IMR-90 (cell line): ENCODE results near the gene PSMB11. TPM values are rescaled to one million over a fixed set of nuclear protein-coding genes. Genes with fewer than 3 reads are reported as not detected.
A peak's percentile ranks its signal among the peaks of the same experiment; 100 is the strongest.

Experiments used
- ATAC-seq: fragments of 200-7000 bp; cut with Tn5 transposase; 2 replicates; pipeline ENCODE4 v1.9.1; 2020; ENCODE audit warnings: low read depth, mild to moderate bottlenecking, moderate library complexity
- BruUV-seq: library from RNA; stranded (reverse); fragments of 400-500 nt; replicated peaks from 2 replicates; lab custom pipeline; 2021; lab: Mats Ljungman, UMichigan
- CTCF ChIA-PET: fragments of 300-600 bp; formaldehyde crosslinking; extraction: SDS; loops from one replicate; lab custom pipeline; 2021; ENCODE audit warnings: antibody characterized with exemption; lab: Yijun Ruan, JAX
- POLR2A ChIA-PET: fragments of 300-600 bp; sonication (Branson Sonifier 250); formaldehyde crosslinking; loops from one replicate; lab custom pipeline; 2022; ENCODE audit warnings: antibody characterized with exemption; ENCODE audit not compliant: unreplicated experiment; lab: Charles Lee
- DNase-seq: peaks from one replicate; pipeline ENCODE4 v3.0.0; 2013
- H2AFZ ChIP-seq: replicated peaks from 2 replicates; pipeline ENCODE3; 2013; ENCODE audit warnings: low read length, mild to moderate bottlenecking; ENCODE audit not compliant: poor library complexity
- H2AK5ac ChIP-seq: 2 replicates; pipeline ENCODE4 v1.6.1; 2013; ENCODE audit warnings: low read depth, low read length, inconsistent platforms
- H2AK9ac ChIP-seq: replicated peaks from 2 replicates; pipeline ENCODE3; 2013; ENCODE audit warnings: mild to moderate bottlenecking, low read depth, low read length, moderate library complexity; ENCODE audit not compliant: poor library complexity
- H2BK120ac ChIP-seq: 2 replicates; pipeline ENCODE4 v1.6.1; 2013; ENCODE audit warnings: low read depth, low read length, inconsistent platforms
- H2BK15ac ChIP-seq: 3 replicates; pipeline ENCODE4 v1.6.1; 2013; ENCODE audit warnings: low read depth, low read length, inconsistent platforms
- H2BK20ac ChIP-seq: 2 replicates; pipeline ENCODE4 v1.6.1; 2013; ENCODE audit warnings: low read depth, mild to moderate bottlenecking, inconsistent platforms, low read length, moderate library complexity
- H2BK5ac ChIP-seq: 2 replicates; pipeline ENCODE4 v1.6.1; 2013; ENCODE audit warnings: mild to moderate bottlenecking, low read depth, low read length, inconsistent platforms; ENCODE audit not compliant: poor library complexity, severe bottlenecking
- H3K14ac ChIP-seq: replicated peaks from 2 replicates; pipeline ENCODE4 v1.6.1; 2013; ENCODE audit warnings: low read depth, low read length, inconsistent platforms
- H3K18ac ChIP-seq: 2 replicates; pipeline ENCODE4 v1.6.1; 2013; ENCODE audit warnings: low read depth, low read length, control low read depth
- H3K23ac ChIP-seq: 2 replicates; pipeline ENCODE4 v1.6.1; 2013; ENCODE audit warnings: low read depth, low read length, inconsistent platforms
- H3K27ac ChIP-seq: 2 replicates; pipeline ENCODE4 v1.5.1; 2013; ENCODE audit warnings: mild to moderate bottlenecking, control low read depth, low read length; ENCODE audit not compliant: insufficient read depth
- H3K27me3 ChIP-seq: 2 replicates; pipeline ENCODE4 v1.6.1; 2013; ENCODE audit warnings: low read length; ENCODE audit not compliant: control insufficient read depth, insufficient read depth
- H3K36me3 ChIP-seq: 2 replicates; pipeline ENCODE4 v1.6.1; 2013; ENCODE audit warnings: low read length, mixed read lengths; ENCODE audit not compliant: control insufficient read depth, insufficient read depth
- H3K4ac ChIP-seq: 2 replicates; pipeline ENCODE4 v1.6.1; 2013; ENCODE audit warnings: low read depth, low read length, inconsistent platforms
- H3K4me1 ChIP-seq: 2 replicates; pipeline ENCODE4 v1.6.1; 2013; ENCODE audit warnings: low read length, mixed read lengths; ENCODE audit not compliant: control insufficient read depth, insufficient read depth
- H3K4me2 ChIP-seq: 2 replicates; pipeline ENCODE4 v1.6.1; 2013; ENCODE audit warnings: low read depth, mild to moderate bottlenecking, control low read depth, low read length, moderate library complexity
- H3K4me3 ChIP-seq: 2 replicates; pipeline ENCODE4 v1.5.1; 2013; ENCODE audit warnings: low read depth, mild to moderate bottlenecking, control low read depth, low read length, moderate library complexity; ENCODE audit not compliant: insufficient read depth
- H3K56ac ChIP-seq: 2 replicates; pipeline ENCODE4 v1.6.1; 2013; ENCODE audit warnings: low read length, inconsistent platforms; ENCODE audit not compliant: insufficient read depth; ENCODE audit errors: extremely low read depth
- H3K79me1 ChIP-seq, 2 experiments: 2 replicates each; pipeline ENCODE4 v1.6.1; 2013; ENCODE audit warnings: low read length in 2 of 2, inconsistent platforms in 1 of 2, low read depth in 1 of 2
- H3K9ac ChIP-seq: 2 replicates; pipeline ENCODE4 v1.6.1; 2013; ENCODE audit warnings: low read depth, low read length, control low read depth
- H3K9me1 ChIP-seq: 2 replicates; pipeline ENCODE4 v1.6.1; 2013; ENCODE audit warnings: low read length, inconsistent platforms; ENCODE audit not compliant: insufficient read depth
- H3K9me3 ChIP-seq: 2 replicates; pipeline ENCODE4 v1.6.1; 2013; ENCODE audit warnings: low read length; ENCODE audit not compliant: control insufficient read depth, insufficient read depth
- H4K20me1 ChIP-seq: 2 replicates; pipeline ENCODE4 v1.6.1; 2013; ENCODE audit warnings: low read length, inconsistent platforms; ENCODE audit not compliant: insufficient read depth
- H4K5ac ChIP-seq: 2 replicates; pipeline ENCODE4 v1.6.1; 2013; ENCODE audit warnings: mild to moderate bottlenecking, low read depth, low read length, control low read depth
- H4K8ac ChIP-seq, 2 experiments: 2 replicates each; pipeline ENCODE4 v1.6.1; 2013; ENCODE audit warnings: low read depth in 2 of 2, low read length in 2 of 2, control low read depth in 1 of 2, inconsistent platforms in 1 of 2
- H4K91ac ChIP-seq: 2 replicates; pipeline ENCODE4 v1.6.1; 2013; ENCODE audit warnings: low read depth, low read length, inconsistent platforms; ENCODE audit not compliant: insufficient read depth
- CHD1 ChIP-seq: IDR thresholded peaks from 2 replicates; pipeline ENCODE4 v1.6.1; 2012; ENCODE audit warnings: low read depth, low read length, improper control_type of control experiment
- MXI1 ChIP-seq: IDR thresholded peaks from 2 replicates; pipeline ENCODE4 v1.6.1; 2012; ENCODE audit warnings: low read depth, mild to moderate bottlenecking, low read length, moderate library complexity, borderline replicate concordance
- POLR2A ChIP-seq: IDR thresholded peaks from 2 replicates; pipeline ENCODE4 v1.6.1; 2012; ENCODE audit warnings: mild to moderate bottlenecking, low read depth, low read length
- RAD21 ChIP-seq: IDR thresholded peaks from 2 replicates; pipeline ENCODE4 v1.6.1; 2012; ENCODE audit warnings: low read length, improper control_type of control experiment
- SMC3 ChIP-seq: fragments of 150-350 bp; IDR thresholded peaks from 2 replicates; pipeline ENCODE4 v1.6.1; 2016; ENCODE audit warnings: low read depth, mild to moderate bottlenecking, antibody characterized with exemption, low read length, moderate library complexity
- WGBS, 2 experiments: methylation state at CpG; one replicate each; pipeline versions ENCODE4 v1.1.5 to v1.1.7; 2013; ENCODE audit warnings: missing lambda C conversion rate in 2 of 2; ENCODE audit not compliant: insufficient read length in 1 of 2; ENCODE audit errors: extremely low coverage in 2 of 2; 5-methylcytosine and 5-hydroxymethylcytosine counted together
- dilution Hi-C: fragments of 300-500 bp; cut with HindIII; formaldehyde crosslinking; loops from one replicate; pipeline ENCODE4 v1.14.3; 2018; ENCODE audit warnings: low sequenced_read_pairs; ENCODE audit not compliant: unreplicated experiment
- in situ Hi-C: fragments of 300-500 bp; cut with MboI; formaldehyde crosslinking; loops from 3 replicates; pipeline ENCODE4 v1.14.3; 2019; ENCODE audit warnings: low sequenced_read_pairs, inconsistent platforms, mixed read lengths
- intact Hi-C: fragments of 100-400 bp; cut with micrococcal nuclease; formaldehyde crosslinking; loops from 2 replicates; pipeline ENCODE4 v1.10.0; 2022
- polyA plus RNA-seq, 3 experiments: library from polyadenylated mRNA; depleted of rRNA; stranded (reverse); fragments of >200 nt; gene quantifications; 2 replicates each; pipeline ENCODE4 v1.2.3, GENCODE V29; 2012; ENCODE audit warnings: low replicate concordance in 1 of 3
- total RNA-seq: library from RNA; depleted of rRNA; stranded (reverse); fragments of >200 nt; gene quantifications from 2 replicates; pipeline ENCODE4 v1.2.3, GENCODE V29; 2012
- TF ChIP-seq, protein P1 (sequence below): conservative IDR thresholded peaks from 2 replicates; pipeline ENCODE4 v1.5.1; 2012; ENCODE audit warnings: mild to moderate bottlenecking, low read depth, low read length, improper control_type of control experiment

The PSMB11 gene
- total and polyA plus RNA-seq, 2 of the 4 experiments (the other 2 are of a cell fraction) = not detected

DNA sequence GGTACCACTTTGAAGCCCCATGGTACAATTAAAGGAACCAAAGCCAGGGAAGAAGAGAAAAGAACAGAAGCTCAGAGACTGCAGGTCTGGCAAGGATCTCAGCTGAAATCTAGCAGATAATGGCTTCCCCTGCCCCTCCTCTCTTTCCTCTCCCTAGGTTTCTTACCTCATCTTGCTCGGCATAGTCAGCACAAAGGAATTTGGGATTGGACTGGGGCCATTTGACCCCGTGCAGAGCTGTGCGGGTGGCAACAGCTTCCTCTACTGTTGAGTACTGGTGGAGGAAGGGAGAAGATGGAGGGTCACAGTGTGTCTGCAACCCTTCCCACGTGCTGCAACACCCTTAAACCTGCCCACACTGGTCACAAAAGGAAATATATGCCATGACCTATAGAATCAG, 20.0 kb downstream of the PSMB11 start (continued):
- peak; percentile 57; the same call in 1 of the 2 replicates for TF ChIP-seq MXI1
- TF ChIP-seq POLR2A = no peak

DNA sequence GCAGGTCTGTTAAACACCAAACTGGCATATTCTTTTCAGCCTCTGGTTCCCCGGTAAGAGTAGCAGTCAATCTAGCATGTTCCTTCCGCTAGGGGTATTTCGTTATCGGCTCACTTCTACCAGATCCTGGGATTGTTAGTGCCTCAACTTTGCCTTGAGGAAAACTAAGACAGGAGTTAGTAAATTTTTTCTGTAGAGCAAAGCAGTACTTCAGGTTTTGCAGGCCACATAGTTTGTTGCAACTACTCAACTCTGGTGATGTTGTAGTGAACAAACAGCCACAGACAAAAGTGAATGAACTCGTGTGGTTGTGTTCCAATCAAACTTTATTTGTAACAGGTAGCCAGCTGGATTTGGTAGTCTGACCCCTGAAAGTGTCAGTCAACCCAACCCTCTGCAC, 21.6 kb downstream of the PSMB11 start:
- H3K4me1 ChIP-seq = peaks cover 9% of the 10 kb centered on the region

More for the DNA sequence above, 21.6 kb downstream of the PSMB11 start:
- no peak overlapping the region for H2BK120ac ChIP-seq
- no peak overlapping the region for H3K14ac ChIP-seq
- no peak overlapping the region for H2AK9ac ChIP-seq
- H2AK5ac ChIP-seq = no peak overlapping the region
- no peak overlapping the region for H3K4me3 ChIP-seq
- peaks cover 78% of the 10 kb centered on the region for H3K36me3 ChIP-seq
- no peak overlapping the region for H3K23ac ChIP-seq
- in situ Hi-C loops = loop anchor here (10.0 kb wide), 1 partner anchor 509 kb away; no protein-coding TSS in a partner anchor
- H3K9ac ChIP-seq = no peak overlapping the region
- no peak overlapping the region for H2AFZ ChIP-seq
- H2BK15ac ChIP-seq = no peak overlapping the region
- peaks cover 36% of the 10 kb centered on the region for H4K20me1 ChIP-seq
- ATAC-seq (no peak), DNase-seq (no peak)
- no peak overlapping the region; the same call in 1 of the 2 replicates for H3K27ac ChIP-seq
- no peak overlapping the region for H2BK5ac ChIP-seq
- no peak overlapping the region for H4K8ac ChIP-seq
- dilution Hi-C loops = no loop called here
- peaks cover 8% of the 10 kb centered on the region; the same call in 1 of the 2 replicates for H3K9me1 ChIP-seq
- peaks cover 21 to 75% of the 10 kb centered on the region in 2 experiments for H3K79me1 ChIP-seq
- no peak overlapping the region for H3K4ac ChIP-seq
- ChIA-PET POLR2A (no interaction called here), CTCF (interaction anchor here (1.1 kb wide), 1 partner anchor 57 kb away, joined by 3 read pairs; no protein-coding TSS in a partner anchor)
- BruUV-seq = no TSS peak
- no peak overlapping the region for H2BK20ac ChIP-seq
- no peaks in the 10 kb centered on the region for H3K9me3 ChIP-seq
- H3K27me3 ChIP-seq = no peaks in the 10 kb centered on the region
- no peak overlapping the region for H3K4me2 ChIP-seq
- no peak for TF ChIP-seq RAD21
- no peak for TF ChIP-seq SMC3
- TF ChIP-seq CHD1 = no peak
- TF ChIP-seq, protein P1, sequence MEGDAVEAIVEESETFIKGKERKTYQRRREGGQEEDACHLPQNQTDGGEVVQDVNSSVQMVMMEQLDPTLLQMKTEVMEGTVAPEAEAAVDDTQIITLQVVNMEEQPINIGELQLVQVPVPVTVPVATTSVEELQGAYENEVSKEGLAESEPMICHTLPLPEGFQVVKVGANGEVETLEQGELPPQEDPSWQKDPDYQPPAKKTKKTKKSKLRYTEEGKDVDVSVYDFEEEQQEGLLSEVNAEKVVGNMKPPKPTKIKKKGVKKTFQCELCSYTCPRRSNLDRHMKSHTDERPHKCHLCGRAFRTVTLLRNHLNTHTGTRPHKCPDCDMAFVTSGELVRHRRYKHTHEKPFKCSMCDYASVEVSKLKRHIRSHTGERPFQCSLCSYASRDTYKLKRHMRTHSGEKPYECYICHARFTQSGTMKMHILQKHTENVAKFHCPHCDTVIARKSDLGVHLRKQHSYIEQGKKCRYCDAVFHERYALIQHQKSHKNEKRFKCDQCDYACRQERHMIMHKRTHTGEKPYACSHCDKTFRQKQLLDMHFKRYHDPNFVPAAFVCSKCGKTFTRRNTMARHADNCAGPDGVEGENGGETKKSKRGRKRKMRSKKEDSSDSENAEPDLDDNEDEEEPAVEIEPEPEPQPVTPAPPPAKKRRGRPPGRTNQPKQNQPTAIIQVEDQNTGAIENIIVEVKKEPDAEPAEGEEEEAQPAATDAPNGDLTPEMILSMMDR = no peak
- TF ChIP-seq POLR2A = no peak
- 79% methylated on average over 2 of the region's 5 CpGs; no CpG with 5 or more reads in 1 of the 2 experiments for WGBS, 2 experiments
- H3K56ac ChIP-seq = no peak overlapping the region
- intact Hi-C loops = loop anchor here (2.0 kb wide), 1 partner anchor 135 kb away; the partner anchor contains the start of gene PRMT5
- no peak overlapping the region for H3K18ac ChIP-seq
- H4K91ac ChIP-seq = no peak overlapping the region
- no peak overlapping the region for H4K5ac ChIP-seq
